Measurements from ENCODE around the gene CUX1.

The CUX1 gene

DNA sequence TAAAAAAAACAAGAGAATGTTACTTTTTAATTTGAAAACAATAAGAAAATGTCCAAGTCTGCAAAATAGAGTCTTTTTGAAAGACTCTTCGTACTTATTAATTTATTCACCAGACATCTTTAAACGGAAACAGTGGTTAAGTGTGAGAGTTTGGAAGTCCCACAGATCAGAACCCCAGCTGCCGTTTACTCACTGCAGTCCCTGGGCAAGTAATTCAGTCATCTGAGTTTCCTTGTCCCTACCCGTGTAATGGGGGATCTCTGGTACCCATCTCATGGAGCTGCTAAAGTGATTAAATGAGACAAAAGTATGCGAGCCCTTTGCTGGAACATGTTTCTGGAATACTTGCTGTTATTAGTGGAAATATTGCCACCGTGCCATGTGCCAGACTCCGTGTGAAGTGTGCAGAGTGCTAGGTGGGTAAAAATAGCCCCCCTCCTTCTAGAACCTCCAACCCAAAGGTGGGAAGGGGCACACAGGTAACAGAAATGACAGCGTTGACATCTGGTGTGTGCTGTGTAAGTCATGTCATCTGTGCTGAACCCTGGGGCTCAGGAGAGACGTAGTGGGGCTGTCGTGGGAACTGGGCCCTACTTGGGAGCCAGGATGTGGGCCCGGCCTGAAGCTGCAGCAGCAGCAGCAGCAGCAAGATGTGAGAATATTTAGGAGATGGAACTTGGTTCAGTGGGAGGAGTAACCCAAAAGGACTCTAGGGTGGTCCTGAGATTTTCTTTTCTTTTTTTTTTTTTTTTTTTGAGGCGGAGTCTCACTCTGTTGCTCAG is 140.5 kb downstream of the CUX1 start:
- DNase-seq (ENCODE audit: low spot score): no peak

DNA sequence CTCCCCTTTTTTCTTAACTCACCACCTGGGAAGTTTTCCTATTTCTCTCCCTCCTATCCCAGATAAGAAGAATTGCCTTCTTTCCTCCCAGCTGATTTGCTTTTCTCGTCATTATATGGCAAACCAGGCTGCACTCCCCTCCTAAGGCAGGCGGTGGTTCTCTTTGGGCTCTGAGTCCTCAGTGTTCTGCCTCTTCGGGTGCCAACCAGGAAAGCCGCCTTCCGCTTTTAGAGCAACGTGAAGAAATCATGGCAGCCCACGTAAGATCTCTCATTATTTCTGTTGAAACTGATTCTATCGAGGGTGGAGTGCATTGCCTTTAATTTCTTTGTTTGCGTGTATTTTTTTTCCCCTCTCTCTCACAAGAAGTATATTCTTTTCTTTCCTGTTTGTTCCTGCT is 141.9 kb downstream of the CUX1 start:
- DNase-seq (ENCODE audit: low spot score): no peak

DNA sequence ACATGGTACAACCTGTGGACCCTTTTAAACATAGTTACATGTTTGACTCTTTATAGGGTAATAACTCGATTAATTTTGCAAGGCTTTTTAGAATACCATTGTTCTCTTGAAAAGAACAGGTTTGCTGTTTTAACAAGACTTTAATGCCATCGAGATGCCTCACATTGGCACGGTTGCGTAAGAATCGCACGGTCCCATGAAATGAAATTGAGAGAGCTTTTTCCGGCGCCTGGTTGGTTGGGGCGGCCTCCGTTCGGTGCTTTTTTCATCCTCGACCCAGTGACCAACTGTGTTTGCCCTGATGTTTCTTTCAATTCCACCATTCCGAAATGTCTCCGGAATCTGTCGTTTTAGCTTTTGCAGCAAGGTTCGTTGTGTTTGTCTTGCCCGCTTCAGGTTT is 142.4 kb downstream of the CUX1 start:
- no peak for DNase-seq (ENCODE audit: low spot score)

DNA sequence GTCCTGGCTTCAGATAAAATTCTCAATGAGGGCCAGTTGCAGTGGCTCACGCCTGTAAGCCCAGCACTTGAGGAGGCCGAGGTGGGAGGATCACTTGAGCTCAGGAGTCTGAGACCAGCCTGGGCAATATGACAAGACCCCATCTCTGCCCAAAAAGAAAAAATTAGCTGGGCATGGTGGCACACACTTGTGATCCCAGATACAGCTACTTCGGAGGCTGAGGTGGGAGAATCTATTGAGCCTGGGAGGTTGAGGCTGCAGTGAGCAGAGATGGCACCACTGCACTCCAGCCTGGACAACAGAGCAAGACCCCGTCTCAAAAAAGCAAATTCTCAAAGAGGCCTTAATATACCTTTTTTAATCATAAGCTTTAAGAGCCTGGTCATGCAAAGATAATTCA is 142.9 kb downstream of the CUX1 start:
- DNase-seq (ENCODE audit: low spot score): no peak

DNA sequence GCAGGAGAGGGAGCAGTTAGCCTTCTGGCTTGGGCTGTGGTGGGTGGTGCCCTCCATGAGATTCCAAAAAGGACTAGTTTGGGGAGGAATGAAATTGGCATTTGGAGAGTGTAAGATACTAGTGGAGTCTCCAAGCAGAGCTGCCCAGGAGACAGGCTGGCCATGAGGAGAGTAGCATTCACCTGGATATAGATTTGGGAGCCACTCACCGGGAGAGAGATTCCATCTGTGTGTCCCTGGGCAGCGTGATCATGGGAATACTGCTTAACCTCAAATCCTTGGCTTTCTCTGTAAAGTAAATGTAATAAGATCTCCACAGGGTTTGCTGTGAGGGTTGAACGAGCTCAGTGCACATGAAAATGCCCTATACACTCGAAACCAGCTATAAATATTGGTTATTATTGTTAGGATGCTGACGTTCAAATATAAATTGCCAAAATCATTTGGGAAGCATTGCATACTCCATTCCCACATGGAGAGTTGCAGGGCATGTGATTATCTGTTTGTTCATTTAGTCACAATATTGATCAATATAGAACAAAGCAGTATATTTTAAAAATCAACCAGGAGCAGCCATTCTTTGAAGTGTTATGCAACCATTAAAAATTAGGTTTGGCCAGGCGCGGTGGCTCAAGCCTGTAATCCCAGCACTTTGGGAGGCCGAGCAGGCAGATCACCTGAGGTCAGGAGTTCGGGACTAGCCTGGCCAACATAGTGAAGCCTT is 143.7 kb downstream of the CUX1 start:
- DNase-seq (ENCODE audit: low spot score): no peak

DNA sequence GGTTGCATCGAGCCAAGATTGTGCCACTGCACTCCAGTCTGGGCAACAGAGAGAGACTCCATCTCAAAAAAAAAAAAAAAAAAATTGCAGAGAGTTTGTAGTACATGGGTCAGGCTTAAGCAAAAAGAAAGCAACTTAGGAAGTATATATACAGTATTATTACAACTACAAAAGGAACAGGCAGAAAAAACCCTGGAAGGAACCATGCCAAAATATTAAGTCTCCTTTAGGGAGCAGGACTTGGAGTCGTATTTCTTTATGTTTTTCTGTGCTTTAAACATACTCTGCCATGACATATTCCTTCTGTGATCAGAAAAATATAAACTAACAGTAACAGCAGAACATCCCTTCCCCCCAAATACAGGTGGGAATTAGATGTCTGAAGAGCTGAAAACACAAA is 144.4 kb downstream of the CUX1 start:
- DNase-seq (ENCODE audit: low spot score): no peak

DNA sequence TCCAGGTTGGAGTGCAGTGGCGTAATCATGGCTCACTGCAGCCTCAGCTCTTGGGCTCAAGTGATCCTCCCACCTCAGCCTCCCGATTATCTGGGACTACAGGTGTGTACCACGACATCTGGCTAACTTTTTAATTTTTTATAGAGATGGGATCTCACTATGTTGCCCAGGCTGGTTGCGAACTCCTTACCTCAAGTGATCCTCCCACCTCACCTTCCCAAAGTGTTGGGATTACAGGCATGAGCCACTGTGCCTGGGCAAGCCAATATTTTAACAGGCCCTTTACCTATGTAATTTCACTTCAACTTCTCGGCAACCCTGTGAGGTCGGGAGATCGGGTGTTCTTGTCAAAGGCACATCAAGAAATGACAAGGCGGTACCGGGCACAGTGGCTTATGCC is 146.3 kb downstream of the CUX1 start:
- no peak for DNase-seq (ENCODE audit: low spot score)

DNA sequence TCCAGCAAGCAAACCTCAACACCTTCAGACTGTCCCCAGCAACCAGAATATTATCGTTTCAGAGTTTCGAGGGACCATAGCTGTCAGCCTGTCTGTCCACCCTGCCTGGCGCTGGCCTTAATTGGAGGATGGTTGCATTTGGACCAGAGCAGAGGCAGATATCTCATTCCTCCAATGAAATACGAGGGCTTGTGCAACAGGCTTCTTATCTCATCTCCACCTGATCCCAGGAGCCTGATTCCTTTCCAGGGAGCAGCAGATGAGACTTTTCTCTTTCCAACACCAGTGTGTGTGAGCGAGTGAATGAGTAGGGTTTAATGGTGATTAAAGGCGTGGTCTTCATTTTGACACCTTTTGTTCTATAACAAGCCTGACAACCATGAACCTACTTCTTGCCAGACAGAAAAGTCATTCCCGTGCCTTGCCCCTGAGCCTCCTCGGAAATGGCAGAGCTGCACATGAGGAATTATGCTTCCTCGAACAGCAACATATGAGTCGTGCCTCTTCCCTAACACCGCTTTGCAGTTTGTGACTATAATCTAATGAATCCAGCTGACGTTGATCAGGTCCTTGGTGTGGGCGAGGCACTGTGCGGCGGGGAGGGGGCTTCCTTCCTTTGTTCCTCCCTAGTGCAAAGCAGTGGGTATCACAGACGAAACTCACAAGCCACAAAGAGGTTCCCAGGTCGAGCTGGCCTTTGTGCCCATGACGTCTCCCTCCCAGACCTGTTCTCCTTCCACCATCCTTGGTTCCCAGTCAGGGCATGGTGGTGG is 147.4 kb downstream of the CUX1 start:
- no peak for DNase-seq (ENCODE audit: low spot score)

DNA sequence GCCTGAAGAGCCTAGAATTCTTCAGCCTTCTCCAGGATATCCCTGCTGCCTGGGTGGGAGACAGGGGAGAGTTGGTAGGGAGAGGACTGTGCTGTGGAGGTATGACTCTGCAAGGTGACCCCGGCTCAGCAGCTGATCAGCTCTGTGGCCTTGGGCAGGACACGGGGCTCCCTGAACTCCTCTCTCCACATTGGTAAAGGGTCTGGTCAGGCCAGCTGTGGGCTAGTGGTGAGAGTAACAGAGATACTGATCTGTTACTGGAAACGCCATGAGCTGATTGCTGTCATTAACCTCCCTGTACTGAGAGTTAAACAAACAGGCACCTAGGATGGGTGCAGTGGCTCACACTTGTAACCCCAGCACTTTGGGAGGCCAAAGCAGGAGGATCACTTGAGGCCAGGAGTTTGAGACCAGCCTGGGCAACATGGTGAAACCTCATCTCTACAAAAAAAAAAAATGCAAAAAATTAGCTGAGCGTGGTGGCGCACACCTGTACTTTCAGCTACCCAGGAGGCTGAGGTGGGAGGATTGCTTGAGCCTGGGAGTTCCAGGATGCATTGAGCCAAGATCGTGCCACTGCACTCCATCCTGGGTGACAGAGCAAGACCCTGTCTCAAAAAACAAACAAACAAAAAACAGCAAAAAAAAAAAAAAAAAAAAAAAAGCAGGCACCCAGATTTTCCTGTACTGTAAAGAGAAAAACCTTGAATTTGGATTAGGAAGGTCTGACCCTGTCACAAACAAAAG is 151.5 kb downstream of the CUX1 start:
- no peak for DNase-seq (ENCODE audit: low spot score)

DNA sequence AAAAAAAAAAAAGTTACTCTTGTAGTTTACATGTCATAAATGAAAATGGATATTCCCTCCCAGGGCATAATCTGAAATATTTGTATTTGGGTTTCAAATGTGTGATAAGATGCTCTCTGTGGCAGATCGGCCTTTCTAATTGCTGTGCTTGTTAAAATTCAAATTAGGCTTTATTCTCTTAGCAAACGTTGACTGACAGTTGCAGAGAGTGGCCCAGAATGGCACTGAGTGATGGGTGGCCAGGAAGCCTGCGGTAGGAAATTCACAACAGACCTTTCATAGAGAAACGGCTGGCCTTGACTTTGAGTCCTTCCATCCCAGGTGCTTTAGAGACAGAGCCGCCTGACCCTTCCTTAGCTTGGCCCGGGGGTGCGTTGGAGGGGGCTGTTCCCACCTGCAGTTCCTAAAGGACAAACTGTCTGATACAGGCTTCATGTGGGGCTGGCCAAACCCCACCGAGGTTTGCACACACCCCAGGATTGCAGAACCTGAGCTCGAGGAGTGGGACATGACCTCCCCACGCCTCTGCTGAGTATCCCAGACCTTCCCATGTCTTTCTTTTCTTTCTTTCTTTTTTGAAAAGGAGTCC is 152.7 kb downstream of the CUX1 start:
- DNase-seq (ENCODE audit: low spot score): no peak

DNA sequence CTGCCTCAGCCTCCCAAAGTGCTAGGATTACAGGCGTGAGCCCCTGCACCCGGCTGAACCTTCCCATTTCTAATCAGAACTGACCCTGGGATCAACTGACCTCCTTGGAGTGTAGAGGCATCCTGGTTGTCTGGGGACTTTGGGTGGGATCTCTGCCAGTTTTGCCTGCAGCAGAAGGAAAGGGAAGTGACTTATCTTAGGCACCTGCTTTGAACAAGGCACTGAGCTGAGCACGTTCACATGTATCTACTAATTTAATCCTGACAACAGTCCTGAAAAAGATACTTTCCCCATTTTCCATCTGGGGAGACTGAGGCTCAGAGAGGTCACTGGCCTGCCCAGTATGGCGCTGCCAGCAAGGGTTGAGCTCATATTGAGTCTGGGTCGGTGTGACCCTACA is 153.4 kb downstream of the CUX1 start:
- DNase-seq (ENCODE audit: low spot score): no peak

DNA sequence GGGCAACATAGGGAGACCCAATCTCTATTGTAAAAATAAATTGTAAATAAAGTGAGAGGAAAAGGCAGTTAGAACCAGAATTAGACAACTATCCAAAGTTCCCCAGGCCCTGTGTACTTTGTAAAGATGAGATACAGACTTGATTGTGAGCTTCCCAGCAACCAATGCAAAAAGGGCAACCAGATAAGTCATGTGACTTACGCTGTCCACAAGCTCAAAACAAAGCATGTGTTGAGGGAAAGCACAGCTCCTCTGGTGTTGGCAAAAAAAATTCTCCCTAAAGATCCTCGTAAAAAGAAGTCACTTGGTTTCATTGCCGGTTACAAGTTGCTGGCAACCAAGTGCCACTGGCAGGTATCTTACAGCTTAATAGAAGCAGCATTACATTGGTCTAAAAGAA is 154.0 kb downstream of the CUX1 start:
- no peak for DNase-seq (ENCODE audit: low spot score)

DNA sequence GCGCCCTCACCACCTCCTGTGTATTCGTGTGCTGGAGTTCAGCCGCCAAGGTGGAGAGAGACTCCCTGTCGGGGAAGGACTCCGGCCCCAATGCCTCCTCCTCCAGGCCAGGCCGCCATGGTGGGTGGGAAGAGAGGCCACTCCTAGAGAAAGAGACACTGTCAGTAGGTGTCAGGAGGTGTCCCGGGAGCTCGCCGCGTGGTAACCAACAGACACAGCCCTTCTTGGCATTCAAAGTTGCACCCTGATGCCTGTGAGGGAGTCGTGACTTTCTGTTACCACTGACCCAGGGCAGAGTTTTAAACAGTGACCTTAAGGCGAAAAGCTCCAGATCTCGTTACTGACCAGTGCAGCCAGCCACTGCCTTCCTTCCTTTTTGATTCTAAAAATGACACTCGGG is 155.2 kb downstream of the CUX1 start:
- no peak for DNase-seq (ENCODE audit: low spot score)

DNA sequence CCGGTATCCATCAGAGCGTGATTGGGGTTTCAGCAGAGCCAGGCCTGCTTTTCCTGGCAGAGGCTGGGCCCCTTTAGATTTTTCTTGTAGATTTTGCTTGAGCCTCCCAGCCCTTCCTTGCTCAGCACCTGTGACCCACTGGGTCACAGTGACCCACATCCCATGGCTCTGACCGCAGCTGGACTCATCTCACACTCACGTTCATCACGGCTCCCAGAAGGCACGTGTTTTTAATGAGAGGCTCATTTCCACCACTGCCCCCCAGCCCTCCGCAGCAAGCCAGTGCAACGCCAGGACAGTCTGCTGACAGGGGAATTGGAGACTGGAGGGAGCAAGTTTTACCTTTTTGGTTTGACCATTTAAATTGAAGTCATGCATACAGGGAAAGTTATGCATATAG is 155.7 kb downstream of the CUX1 start:
- no peak for DNase-seq (ENCODE audit: low spot score)

DNA sequence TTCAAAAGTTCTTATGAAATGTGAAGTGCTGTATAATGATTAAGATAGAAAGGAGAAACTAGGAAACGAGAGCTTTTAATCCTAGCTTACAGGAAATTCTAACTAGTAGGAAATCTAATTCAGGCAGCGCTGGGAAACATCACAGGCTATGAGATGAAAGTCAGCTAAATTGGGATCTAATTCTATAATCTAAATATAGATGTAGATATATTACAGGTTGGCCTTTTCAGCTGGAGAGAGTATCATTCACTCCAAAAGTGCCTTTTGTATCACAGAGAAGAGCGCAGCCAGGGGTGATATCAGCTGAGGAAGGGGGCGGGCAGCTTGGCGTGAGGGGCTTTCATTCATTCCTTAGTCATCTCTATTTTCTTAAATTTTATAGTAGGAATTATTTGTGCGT is 157.0 kb downstream of the CUX1 start:
- no peak for DNase-seq (ENCODE audit: low spot score)

DNA sequence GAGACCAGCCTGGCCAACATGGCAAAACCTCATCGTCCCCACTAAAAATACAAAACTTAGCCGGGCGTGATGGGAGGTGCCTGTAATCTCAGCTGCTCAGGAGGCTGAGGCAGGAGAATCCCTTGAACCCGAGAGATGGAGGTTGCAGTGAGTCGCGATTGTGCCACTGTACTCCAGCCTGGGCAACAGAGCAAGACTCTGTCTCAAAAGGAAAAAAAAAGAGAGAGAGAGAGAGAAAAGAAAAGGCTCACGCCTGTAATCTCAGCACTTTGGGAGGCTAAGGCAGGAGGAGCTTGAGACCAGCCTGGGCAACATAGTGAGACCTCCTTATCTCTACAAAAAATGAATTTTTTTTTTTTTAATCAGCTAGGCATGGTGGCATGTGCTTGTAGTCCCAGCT is 157.6 kb downstream of the CUX1 start:
- no peak for DNase-seq (ENCODE audit: low spot score)

DNA sequence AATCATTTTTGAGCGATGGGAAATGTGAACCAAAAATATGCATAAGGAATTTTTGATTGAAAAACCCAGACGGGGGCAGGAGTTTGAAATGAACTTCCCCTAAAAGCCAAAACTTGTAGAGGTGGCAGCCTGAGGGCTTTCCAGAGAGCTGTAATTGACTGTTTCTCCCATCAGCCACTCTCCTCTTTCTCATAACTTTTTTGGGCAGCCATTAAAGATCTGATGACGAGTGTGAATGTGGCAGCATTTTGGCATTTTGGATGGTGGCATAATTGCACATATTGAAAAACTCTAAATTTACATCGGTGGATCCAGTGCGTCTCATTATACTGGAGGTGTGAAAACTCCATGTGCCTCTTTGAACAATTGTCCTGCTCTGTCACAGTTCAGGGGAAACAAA is 159.0 kb downstream of the CUX1 start:
- DNase-seq (ENCODE audit: low spot score): no peak

DNA sequence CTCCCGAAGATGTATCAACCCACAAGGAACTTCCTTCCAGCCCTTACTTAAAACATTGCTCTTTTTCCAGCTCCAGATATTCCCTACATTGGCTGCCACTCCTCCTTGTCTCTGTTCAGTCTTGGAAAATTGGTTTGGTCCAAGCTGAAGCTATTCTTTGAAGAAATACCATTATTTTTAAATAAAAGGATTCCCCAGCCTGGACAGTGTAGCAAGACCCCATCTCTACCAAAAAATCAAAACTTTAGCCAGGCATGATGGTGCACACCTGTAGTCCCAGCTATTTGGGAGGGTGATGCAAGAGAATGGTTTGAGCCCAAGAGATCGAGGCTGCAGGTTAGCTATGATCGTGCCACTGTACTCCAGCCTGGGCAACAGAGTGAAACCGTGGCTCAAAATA is 159.8 kb downstream of the CUX1 start:
- no peak for DNase-seq (ENCODE audit: low spot score)

DNA sequence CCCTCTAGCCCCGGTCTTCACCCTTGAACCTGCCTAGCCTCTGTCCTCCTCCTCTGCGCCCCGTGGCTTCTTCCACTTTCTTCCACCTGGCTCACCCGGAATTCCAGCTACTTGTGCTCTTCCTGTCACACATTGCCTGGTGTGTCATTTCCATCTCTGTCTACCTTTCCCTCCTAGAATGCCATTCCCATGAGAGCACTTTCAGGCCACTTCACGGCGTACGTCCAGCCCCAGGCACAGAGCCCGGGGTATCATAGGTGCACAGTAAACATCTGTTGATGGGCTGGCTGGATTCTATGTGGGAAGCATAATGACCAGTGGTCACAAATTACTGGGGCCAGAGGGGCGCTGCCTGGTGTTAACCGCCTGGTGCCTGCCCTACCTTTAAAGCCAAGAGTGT is 161.3 kb downstream of the CUX1 start:
- DNase-seq (ENCODE audit: low spot score): no peak

DNA sequence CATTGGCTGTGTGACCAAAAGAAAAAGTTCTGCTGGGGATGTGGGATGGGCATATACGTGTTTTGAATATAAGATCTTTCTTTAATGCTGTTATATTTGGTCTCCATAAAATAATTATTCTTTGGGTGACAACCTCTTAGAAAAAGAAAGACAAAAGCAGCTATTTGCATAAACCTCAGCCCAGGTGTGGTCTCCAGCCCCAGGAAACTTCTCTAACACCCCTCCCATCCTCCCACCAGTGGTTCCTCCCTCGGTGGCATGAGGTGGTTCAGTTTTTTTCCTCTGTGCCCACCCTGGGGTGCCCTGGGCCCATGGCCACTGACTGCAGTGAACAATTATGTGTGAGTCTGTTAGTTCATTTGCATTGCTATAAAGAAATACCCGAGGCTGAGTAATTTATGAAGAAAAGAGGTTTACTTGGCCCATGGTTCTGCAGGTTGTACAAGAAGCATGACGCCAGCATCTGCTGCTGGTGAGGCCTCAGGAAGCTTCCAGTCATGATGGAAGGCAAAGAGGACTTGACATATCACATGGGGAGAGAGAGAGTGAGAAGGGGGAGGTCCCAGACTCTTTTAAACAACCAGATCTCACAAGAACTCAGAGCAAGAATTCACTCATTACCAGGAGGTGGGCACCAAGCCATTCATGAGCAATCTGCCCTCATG is 165.9 kb downstream of the CUX1 start:
- DNase-seq (ENCODE audit: low spot score): no peak

DNA sequence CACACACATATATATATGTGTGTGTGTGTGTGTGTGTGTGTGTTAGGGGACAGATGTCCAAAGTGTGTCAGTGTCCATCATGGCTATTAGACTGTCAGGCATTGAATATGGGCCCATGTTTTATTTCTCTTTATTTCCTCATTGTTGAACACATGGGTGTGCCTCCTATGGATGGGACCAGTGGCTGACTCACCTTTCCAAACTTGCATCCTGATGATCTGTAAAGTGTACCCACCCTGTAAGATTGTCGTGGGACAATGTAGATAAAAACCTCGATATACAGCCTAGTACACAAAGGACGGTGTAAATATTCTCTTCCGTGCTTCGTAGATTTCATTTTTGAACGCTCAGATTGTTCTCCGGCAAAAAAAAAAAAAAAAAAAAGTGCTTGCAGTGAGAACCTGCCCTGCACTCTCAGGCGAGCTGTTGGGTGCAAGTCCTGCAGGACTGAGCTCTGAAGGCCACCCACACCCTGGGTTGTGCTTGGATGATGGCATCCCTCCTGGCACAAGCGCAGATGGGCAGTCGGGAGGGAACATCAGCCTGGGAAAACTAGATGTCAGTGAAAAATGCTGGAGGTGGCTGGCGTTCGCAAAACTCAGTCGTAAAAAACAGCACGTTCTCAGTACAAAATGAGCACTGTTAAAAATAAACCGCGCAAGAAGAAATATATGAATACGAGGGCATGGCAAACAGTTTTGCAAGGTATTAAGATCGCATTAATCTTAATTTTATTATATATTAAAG is 166.9 kb downstream of the CUX1 start:
- DNase-seq (ENCODE audit: low spot score): no peak

Measured in germinal center (tissue), 1 donor.